ENCODE measurements around the gene OR12D1. TPM values are rescaled to one million over a fixed set of nuclear protein-coding genes. Genes with fewer than 3 reads are reported as not detected.

The OR12D1 gene
- total RNA-seq (2012; rRNA removed) (not detected in 2 replicates), polyA plus RNA-seq (2012; rRNA removed) (not detected in 2 replicates), Bru-seq, nascent RNA (not detected), BruChase-seq, experiment 1, labeled RNA remaining after a 6-hour chase (not detected), BruChase-seq, experiment 2, labeled RNA remaining after a 2-hour chase (not detected)
- not detected in 2 replicates for polyA plus RNA-seq (2012; cell fraction: cytosol; rRNA removed)
- not detected in 2 replicates for polyA plus RNA-seq (2012; cell fraction: nucleus; rRNA removed; ENCODE audit: low replicate concordance)
- long read RNA-seq, result 0 reads

DNA sequence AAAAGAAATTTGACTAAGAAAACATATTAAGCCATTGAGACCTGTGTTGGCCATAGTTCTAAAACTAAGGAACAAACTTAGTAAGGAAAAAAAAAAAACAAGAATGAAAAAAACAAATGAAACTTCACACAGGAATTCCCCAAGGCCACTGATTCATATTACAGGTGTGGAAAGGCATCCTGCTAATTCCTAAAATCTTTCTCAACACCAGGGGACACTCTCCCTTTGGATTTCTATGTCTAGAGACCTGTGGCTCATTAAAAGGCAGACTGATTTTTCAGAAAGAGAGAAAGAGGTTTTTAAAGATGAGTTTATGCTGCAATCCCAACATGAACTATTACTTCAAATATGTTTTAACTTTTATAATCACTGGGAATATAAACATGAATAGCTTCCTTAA, at the start of gene OR12D1:
OR12D1 (plus strand) TSS at position 341 of the 400 bp plus-strand sequence.
- ChIA-PET POLR2A (ENCODE audit: unreplicated experiment) (no interaction called here), CTCF (no interaction called here)
- Histone ChIP-seq H3K23ac (ENCODE audit: low read depth, low read length) (no peak within 1 kb of the TSS), H2AK5ac (ENCODE audit: low read depth, low read length) (no peak within 1 kb of the TSS), H3K36me3 (ENCODE audit: control insufficient read depth, insufficient read depth, low read length) (no peaks in the 10 kb centered on the region), H3K4ac (ENCODE audit: low read depth, low read length) (no peak within 1 kb of the TSS), H3K79me1 (ENCODE audit: low read depth in 1 of 2, low read length in 2 of 2) (no peaks in the 10 kb centered on the region), H3K9me1 (ENCODE audit: insufficient read depth, low read length) (no peaks in the 10 kb centered on the region), H2BK5ac (ENCODE audit: low read depth, low read length, poor library complexity, severe bottlenecking) (no peak within 1 kb of the TSS), H4K5ac (ENCODE audit: low read depth, low read length) (no peak within 1 kb of the TSS), H2BK20ac (ENCODE audit: low read depth, low read length) (no peak within 1 kb of the TSS), H3K9ac (ENCODE audit: low read depth, low read length) (no peak within 1 kb of the TSS), H3K27ac (ENCODE audit: insufficient read depth, low read length) (no peak within 1 kb of the TSS), H3K14ac (replicated peaks; ENCODE audit: low read depth, low read length) (no peak within 1 kb of the TSS), H2AK9ac (replicated peaks; ENCODE audit: low read depth, low read length, poor library complexity) (no peak within 1 kb of the TSS), H4K91ac (ENCODE audit: insufficient read depth, low read depth, low read length) (no peak within 1 kb of the TSS), H3K56ac (ENCODE audit: extremely low read depth, insufficient read depth, low read length) (no peak within 1 kb of the TSS), H3K9me3 (ENCODE audit: control insufficient read depth, insufficient read depth, low read length) (peaks cover 11% of the 10 kb centered on the region; the same call in 1 of the 2 replicates), H3K4me2 (ENCODE audit: low read depth, low read length) (no peak within 1 kb of the TSS), H4K8ac (ENCODE audit: low read depth in 2 of 2, low read length in 2 of 2) (no peak within 1 kb of the TSS), H4K20me1 (ENCODE audit: insufficient read depth, low read length) (no peaks in the 10 kb centered on the region), H2BK120ac (ENCODE audit: low read depth, low read length) (no peak within 1 kb of the TSS), H2BK15ac (ENCODE audit: low read depth, low read length) (no peak within 1 kb of the TSS), H3K27me3 (ENCODE audit: control insufficient read depth, insufficient read depth, low read length) (no peaks in the 10 kb centered on the region), H3K4me3 (ENCODE audit: insufficient read depth, low read depth, low read length) (no peak within 1 kb of the TSS), H3K4me1 (ENCODE audit: control insufficient read depth, insufficient read depth, low read length) (no peaks in the 10 kb centered on the region), H2AFZ (replicated peaks; ENCODE audit: low read length, poor library complexity) (no peak within 1 kb of the TSS), H3K18ac (ENCODE audit: low read depth, low read length) (no peak within 1 kb of the TSS)
- dilution Hi-C loops (cut with HindIII; ENCODE audit: low sequenced_read_pairs, unreplicated experiment), result no loop called here
- in situ Hi-C loops (cut with MboI; ENCODE audit: low sequenced_read_pairs), result no loop called here
- DNase-seq (no peak), ATAC-seq (ENCODE audit: low read depth) (no peak)
- TF ChIP-seq MAFK (IDR thresholded peaks at IDR 0.05; ENCODE audit: low read depth, low read length), result no peak
- TF ChIP-seq BHLHE40 (IDR thresholded peaks at IDR 0.05; ENCODE audit: low read depth, low read length), result no peak
- TF ChIP-seq CEBPB (IDR thresholded peaks at IDR 0.05; ENCODE audit: low read depth, low read length), result no peak
- no peak for TF ChIP-seq CHD1 (IDR thresholded peaks at IDR 0.05; ENCODE audit: low read depth, low read length)
- TF ChIP-seq, protein P1, sequence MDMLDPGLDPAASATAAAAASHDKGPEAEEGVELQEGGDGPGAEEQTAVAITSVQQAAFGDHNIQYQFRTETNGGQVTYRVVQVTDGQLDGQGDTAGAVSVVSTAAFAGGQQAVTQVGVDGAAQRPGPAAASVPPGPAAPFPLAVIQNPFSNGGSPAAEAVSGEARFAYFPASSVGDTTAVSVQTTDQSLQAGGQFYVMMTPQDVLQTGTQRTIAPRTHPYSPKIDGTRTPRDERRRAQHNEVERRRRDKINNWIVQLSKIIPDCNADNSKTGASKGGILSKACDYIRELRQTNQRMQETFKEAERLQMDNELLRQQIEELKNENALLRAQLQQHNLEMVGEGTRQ (IDR thresholded peaks at IDR 0.05; ENCODE audit: low read depth, low read length), result no peak
- no peak for TF ChIP-seq FOS (IDR thresholded peaks at IDR 0.05; ENCODE audit: low read depth, low read length)
- no peak for TF ChIP-seq RCOR1 (IDR thresholded peaks at IDR 0.05; ENCODE audit: insufficient replicate concordance, low read length)
- TF ChIP-seq NFE2L2 (IDR thresholded peaks at IDR 0.05; ENCODE audit: low read depth, low read length), result no peak
- no peak for TF ChIP-seq RAD21 (IDR thresholded peaks at IDR 0.05; ENCODE audit: low read length)
- no peak for TF ChIP-seq POLR2A (IDR thresholded peaks at IDR 0.05; ENCODE audit: low read depth, low read length)
- intact Hi-C loops (cut with micrococcal nuclease), result no loop called here
- no TSS peak for BruUV-seq (replicated peaks)

Data from IMR-90 (cell line).